HG03520 (cell line): ENCODE measurements around the gene CEP192.
"Not testable (repeated sequence)": the region's sequence is repeated elsewhere in the genome, so short reads cannot be mapped to it uniquely, and the experiment has no call there.

Source experiments
- ATAC-seq: cut with Tn5 transposase; IDR thresholded peaks from one replicate; pipeline ENCODE4 v1.9.1; 2021; ENCODE audit warnings: mild to moderate bottlenecking, moderate library complexity; ENCODE audit not compliant: unreplicated experiment

CEP192 gene

GRCh38 chr18:13096232-13096631, 105.1 kb downstream of the CEP192 start:
- ATAC-seq: no peak

- ATAC-seq: no peak
Observed at GRCh38 chr18:13096719-13097118, 105.6 kb downstream of the CEP192 start.

DNA sequence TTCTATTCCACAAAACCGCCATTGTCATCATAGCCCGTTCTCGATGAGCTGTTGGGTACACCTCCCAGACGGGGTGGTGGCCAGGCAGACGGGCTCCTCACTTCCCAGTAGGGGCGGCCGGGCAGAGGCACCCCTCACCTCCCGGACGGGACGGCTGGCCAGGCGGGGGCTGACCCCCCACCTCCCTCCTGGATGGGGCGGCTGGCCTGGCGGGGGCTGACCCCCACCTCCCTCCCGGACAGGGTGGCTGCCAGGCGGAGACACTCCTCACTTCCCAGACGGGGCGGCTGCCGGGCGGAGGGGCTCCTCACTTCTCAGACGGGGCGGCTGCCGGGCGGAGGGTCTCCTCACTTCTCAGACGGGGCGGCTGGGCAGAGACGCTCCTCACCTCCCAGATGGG, 106.9 kb downstream of the CEP192 start:
- not testable (repeated sequence) for ATAC-seq

DNA sequence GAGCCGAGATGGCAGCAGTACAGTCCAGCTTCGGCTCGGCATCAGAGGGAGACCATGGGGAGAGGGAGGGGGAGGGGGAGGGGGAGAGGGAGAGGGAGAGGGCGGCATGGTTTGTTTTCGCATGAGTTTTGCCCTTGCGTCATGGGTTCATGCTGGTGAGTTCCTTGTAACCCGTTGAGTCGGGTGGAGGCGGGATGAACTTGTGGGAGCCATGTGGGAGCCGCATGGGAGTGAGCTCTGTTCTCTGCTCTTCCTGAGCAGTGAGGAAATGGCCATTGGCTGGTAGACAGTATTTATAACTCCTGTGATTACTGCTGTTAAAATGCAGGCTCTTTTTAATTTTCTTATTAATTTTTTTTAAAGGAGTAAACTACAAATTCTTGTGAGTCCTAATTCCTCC, 108.0 kb downstream of the CEP192 start:
- ATAC-seq: no peak

- ATAC-seq: no peak
Observed at GRCh38 chr18:13100942-13101658, 109.9 kb downstream of the CEP192 start.

GRCh38 chr18:13101659-13102197, 110.6 kb downstream of the CEP192 start:
- ATAC-seq: no peak

DNA sequence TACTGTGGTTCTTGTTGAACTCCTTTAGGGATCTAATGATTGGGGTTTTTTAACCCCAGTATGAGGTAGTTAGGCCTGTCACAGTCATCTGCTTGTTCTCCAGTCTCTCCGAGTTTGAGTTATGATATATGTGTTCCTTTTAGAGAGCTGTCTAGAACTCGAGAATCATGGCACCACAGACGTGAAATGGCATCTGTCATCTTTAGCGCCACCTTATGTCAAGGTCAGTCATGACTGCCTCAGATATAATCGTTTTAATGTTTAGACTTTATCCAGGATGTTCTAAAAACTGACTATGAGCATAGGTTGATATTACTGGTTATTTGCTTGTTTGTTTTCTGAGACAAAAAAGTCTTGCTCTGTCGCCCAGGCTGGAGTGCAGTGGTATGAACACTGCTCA, 112.2 kb downstream of the CEP192 start:
- no peak for ATAC-seq

DNA sequence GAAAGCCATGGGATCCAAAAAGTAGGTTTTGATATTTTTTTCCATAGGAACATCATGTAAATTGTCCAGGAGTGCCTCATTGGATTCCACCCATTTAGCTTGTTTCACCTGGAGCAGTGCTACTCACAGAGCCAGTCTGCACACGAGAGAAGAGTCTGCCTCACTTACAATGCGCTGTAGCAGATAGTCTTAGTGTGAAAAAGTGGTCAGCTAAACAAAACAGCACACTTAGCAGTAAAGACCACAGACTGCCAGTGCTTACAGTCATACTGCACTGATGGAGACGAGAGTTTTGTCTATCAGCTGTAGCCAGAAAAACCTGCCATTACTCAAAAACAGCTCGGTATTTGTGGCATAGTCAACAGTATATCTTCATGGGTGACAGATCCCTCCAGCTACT, 113.9 kb downstream of the CEP192 start:
- ATAC-seq: no peak

DNA sequence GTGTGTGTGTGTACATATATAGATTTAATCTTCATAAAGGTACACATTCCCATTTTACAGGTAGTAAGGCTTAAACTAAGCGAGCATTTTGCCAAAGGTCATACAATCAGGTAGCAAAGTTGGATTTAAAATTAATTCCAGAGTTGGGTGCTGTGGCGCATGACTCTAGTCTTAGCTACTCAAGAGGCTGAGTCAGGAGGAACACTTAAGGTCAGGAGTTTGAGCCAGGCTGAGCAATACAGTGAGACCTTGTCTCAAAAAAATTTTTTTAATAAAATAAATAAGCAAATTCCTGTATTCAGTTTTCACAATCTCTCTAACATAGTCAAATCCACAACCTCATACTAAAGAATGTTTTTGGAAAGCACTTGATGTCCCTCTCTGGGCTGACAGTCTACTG, 115.9 kb downstream of the CEP192 start:
- no peak for ATAC-seq

GRCh38 chr18:13108330-13108729, 117.2 kb downstream of the CEP192 start:
- ATAC-seq: no peak

GRCh38 chr18:13110559-13110958, 119.4 kb downstream of the CEP192 start:
- no peak for ATAC-seq

DNA sequence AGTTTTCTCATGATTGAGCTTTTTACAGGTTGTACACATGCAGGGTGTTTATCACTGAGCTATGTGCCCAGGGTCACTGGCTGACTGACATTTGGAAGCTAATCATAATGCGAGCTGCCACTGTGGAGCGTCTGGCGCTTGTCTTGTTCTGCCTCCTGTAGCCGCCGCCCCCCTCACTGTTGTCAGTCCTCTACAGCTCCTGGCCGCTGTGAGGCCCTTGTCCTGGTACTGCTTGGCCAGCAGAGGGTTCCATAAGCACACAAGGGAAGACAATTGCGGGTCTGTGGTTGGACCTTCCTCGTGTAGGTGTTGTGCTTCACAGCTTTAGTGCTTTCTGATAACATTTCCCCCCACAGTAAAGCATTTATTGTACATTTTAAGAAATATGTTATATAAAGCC, 121.8 kb downstream of the CEP192 start:
- no peak for ATAC-seq

- ATAC-seq: no peak
Observed at GRCh38 chr18:13120255-13120654, 129.1 kb downstream of the CEP192 start.

GRCh38 chr18:13120983-13121441, 129.8 kb downstream of the CEP192 start:
- no peak for ATAC-seq

DNA sequence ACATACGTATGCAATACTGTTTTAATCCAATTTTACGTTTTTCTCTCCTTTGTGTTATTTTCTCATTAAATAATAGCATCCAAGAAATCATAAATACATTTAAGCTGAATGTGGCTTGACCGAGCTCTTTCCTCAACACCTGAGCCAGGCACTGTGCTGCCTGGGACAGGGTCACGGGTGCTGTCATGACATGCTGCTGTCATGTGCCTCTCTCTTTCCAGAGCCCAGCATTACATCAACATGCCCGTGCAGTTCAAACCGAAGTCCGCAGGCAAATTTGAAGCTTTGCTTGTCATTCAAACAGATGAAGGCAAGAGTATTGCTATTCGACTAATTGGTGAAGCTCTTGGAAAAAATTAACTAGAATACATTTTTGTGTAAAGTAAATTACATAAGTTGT, 133.2 kb downstream of the CEP192 start:
- ATAC-seq: no peak

GRCh38 chr18:13125191-13125590, 134.0 kb downstream of the CEP192 start:
- ATAC-seq: no peak

- ATAC-seq: no peak
Observed at GRCh38 chr18:13126966-13127598, 135.9 kb downstream of the CEP192 start.

DNA sequence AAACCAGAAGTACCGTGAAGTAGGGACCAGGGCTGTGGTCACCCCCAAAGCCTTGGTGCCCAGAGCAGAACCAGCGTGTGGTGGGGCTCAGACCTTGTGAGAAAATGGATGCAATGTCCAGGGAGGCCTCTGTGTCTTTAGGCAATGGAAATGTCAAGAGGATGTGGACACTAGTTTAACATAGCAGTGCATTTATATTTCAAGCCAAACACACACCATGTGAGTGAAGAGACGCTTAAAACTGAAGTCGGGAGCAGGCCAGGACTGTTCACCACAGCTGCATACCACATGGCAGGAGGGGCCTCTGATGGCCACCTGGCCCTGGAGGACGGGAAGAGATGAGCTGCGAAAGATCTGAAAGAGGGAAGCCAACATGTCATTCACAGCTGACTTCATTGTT, 140.1 kb downstream of the CEP192 start:
- no peak for ATAC-seq

- no peak for ATAC-seq
Observed at GRCh38 chr18:13134551-13135401, 143.6 kb downstream of the CEP192 start.

- no peak for ATAC-seq
Observed at GRCh38 chr18:13136056-13136903, 145.1 kb downstream of the CEP192 start.
